ENCODE measurements around the gene ACSS3. TPM values are rescaled to one million over a fixed set of nuclear protein-coding genes. Genes with fewer than 3 reads are reported as not detected.
"Not testable (repeated sequence)": the region's sequence is repeated elsewhere in the genome, so short reads cannot be mapped to it uniquely, and the experiment has no call there.

The ACSS3 gene
- total RNA-seq, 1 donor from 2014 or later: 35.9 TPM

DNA sequence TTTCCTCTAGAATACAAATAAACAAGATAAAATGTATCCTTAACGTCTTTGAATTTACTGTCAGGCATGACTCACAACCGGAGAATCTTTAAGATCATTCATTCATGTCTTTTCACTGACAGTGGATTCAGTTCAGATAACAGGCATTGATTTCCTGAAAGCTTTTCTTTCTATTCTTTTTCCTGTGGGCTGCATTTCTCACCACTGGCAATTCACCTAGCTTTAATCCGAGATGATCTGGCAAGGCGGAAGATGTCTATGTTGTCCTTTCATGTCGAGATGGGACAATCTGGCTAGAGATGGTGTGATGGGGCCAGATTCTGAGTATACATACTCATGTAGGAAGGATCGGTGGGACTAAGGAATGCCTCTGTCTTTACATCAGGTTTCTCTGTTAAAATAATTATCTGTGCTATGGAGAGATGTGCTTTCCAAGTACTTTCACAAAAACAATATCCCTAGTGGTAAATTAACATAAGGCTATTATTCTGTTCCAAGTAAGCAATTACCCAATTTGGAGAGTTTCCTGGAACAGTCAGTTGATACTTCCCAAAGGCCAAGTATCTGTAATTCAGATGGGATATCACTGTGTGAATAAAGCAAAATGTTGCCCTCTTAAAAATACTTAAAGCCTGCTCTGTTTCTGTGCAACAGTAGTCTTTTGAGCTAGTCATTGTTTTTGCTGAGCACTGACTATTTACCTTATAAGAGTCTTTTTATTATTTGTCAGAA is 17.8 kb downstream of the ACSS3 start:
- DNase-seq: no peak
- Histone ChIP-seq H3K9me3 (no peaks in the 10 kb centered on the region), H3K27me3 (no peaks in the 10 kb centered on the region), H3K27ac (no peak overlapping the region), H3K36me3 (no peaks in the 10 kb centered on the region), H3K4me1 (no peaks in the 10 kb centered on the region), H3K4me3 (no peak overlapping the region)
- ATAC-seq: no peak
- TF ChIP-seq, protein P1, sequence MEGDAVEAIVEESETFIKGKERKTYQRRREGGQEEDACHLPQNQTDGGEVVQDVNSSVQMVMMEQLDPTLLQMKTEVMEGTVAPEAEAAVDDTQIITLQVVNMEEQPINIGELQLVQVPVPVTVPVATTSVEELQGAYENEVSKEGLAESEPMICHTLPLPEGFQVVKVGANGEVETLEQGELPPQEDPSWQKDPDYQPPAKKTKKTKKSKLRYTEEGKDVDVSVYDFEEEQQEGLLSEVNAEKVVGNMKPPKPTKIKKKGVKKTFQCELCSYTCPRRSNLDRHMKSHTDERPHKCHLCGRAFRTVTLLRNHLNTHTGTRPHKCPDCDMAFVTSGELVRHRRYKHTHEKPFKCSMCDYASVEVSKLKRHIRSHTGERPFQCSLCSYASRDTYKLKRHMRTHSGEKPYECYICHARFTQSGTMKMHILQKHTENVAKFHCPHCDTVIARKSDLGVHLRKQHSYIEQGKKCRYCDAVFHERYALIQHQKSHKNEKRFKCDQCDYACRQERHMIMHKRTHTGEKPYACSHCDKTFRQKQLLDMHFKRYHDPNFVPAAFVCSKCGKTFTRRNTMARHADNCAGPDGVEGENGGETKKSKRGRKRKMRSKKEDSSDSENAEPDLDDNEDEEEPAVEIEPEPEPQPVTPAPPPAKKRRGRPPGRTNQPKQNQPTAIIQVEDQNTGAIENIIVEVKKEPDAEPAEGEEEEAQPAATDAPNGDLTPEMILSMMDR (IDR thresholded peaks at IDR 0.05): no peak
- intact Hi-C loops (cut with DNase I): no loop called here

DNA sequence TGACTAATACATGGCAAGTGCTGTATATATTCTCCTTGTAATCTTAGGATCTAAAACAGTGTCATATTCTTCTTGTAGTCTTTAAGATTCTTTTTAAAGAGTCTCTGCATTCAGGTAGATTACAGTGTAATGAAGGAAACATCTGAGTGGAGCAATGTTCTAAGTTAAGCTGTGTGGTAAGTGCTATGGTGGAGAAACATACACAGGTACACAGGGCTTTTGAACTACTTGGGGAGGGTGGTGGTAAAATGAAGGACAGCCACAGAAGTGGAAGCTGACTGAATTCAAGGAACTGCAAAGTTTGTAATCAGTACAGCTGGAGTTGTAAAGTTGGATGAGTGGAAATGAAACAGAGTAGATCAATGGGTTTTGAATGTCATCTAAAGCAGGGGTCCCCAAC is 27.8 kb downstream of the ACSS3 start:
- no peaks in the 10 kb centered on the region for H3K4me1 ChIP-seq
- no peak for DNase-seq
- H3K27ac ChIP-seq: no peak overlapping the region
- TF ChIP-seq, protein P1 (IDR thresholded peaks at IDR 0.05): no peak
- no peaks in the 10 kb centered on the region for H3K27me3 ChIP-seq
- intact Hi-C loops (cut with DNase I): no loop called here
- H3K9me3 ChIP-seq: no peaks in the 10 kb centered on the region
- no peaks in the 10 kb centered on the region for H3K36me3 ChIP-seq
- no peak for ATAC-seq
- no peak overlapping the region for H3K4me3 ChIP-seq

DNA sequence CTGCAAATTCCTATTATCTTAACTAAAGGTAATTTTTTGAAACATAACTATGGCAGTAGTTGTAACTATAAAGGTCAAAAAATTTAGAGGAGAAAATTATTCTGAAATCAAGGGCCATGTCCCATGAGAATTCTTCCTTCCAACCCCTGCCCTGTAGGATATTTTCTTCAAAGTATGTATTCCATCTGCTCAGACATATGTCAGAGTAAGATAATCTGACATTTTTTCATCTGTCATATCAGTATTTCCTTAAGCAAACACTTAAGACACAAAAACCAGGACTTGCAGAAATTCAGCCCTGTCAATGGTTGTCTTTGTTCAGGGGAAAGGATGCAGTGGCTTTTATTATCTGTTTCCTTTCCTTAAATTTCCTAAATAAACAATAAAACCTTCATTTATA is 36.3 kb downstream of the ACSS3 start:
- Histone ChIP-seq H3K9me3 (no peaks in the 10 kb centered on the region), H3K27me3 (no peaks in the 10 kb centered on the region), H3K4me1 (no peaks in the 10 kb centered on the region), H3K4me3 (no peak overlapping the region), H3K36me3 (no peaks in the 10 kb centered on the region), H3K27ac (no peak overlapping the region)
- no peak for ATAC-seq
- TF ChIP-seq, protein P1 (IDR thresholded peaks at IDR 0.05): no peak
- intact Hi-C loops (cut with DNase I): no loop called here
- no peak for DNase-seq

DNA sequence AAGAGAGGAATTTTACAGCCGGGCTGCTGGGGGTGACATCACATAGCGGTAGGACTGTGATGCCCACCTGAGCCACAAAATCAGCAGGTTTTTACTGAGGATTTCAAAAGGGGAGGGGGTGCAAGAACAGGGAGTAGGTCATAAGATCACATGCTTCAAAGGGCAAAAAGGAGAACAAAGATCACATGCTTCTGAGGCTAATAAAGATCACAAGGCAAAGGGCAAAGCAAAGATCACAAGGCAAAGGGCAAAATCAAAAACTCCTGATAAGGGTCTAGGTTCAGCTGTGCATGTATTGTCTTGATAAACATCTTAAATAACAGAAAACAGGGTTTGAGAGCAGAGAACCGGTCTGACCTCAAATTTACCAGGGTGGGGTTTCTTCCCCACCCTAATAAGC is 41.2 kb downstream of the ACSS3 start:
- intact Hi-C loops (cut with DNase I); H3K4me3 ChIP-seq; H3K27me3 ChIP-seq; H3K9me3 ChIP-seq; H3K27ac ChIP-seq; H3K4me1 ChIP-seq; H3K36me3 ChIP-seq; ATAC-seq; DNase-seq: not testable (repeated sequence)

DNA sequence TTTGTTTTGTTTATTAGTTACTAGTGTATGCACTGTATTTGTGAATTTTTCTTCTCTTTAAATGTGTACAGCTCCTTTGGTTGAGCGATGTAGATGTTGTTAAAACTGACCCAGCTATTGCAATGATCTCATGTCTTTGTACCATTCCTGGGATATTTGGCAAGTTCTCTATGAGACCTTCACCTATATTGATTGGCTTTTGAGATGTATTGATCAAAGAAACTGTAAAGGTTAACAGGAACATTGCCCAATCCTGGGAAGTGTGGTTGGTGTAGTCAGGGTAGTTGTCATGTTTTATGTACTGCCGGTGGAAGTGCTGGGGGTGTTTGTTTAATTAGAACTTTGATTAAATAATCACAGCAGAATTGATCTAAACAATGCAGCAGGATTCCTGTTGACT is 43.1 kb downstream of the ACSS3 start:
- H3K4me3 ChIP-seq: no peak overlapping the region
- DNase-seq (no peak), ATAC-seq (no peak)
- H3K4me1 ChIP-seq: no peaks in the 10 kb centered on the region
- H3K9me3 ChIP-seq: no peaks in the 10 kb centered on the region
- intact Hi-C loops (cut with DNase I): no loop called here
- H3K36me3 ChIP-seq: no peaks in the 10 kb centered on the region
- H3K27me3 ChIP-seq: no peaks in the 10 kb centered on the region
- TF ChIP-seq, protein P1 (IDR thresholded peaks at IDR 0.05): no peak
- H3K27ac ChIP-seq: no peak overlapping the region

DNA sequence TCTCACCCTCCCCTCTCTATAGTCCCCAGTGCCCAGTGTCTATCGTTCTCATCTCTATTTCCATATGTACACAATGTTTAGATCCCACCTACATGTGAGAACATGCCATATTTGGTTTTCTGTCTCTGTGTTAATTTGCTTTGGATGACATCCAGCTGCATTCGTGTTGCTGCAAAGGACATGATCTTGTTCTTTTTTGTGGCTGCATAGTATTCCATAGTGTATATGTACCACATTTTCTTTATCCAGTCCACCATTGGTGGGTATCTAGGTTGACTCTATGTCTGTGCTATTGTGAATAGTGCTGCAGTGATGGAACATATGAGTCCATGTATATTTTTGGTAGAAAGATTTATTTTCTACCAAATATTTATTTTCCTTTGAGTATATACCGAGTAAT is 45.7 kb downstream of the ACSS3 start:
- intact Hi-C loops (cut with DNase I): no loop called here
- no peaks in the 10 kb centered on the region for H3K36me3 ChIP-seq
- H3K4me1 ChIP-seq: no peaks in the 10 kb centered on the region
- H3K27ac ChIP-seq: no peak overlapping the region
- no peaks in the 10 kb centered on the region for H3K9me3 ChIP-seq
- H3K4me3 ChIP-seq: no peak overlapping the region
- H3K27me3 ChIP-seq: no peaks in the 10 kb centered on the region
- no peak for ATAC-seq
- TF ChIP-seq, protein P1 (IDR thresholded peaks at IDR 0.05): no peak
- no peak for DNase-seq

All from upper lobe of right lung (tissue), 1 donor.